B cell (primary cell): ENCODE data around the gene CLASP1. TPM values are rescaled to one million over a fixed set of nuclear protein-coding genes. Genes with fewer than 3 reads are reported as not detected.

Experiments used
- ATAC-seq: fragments of 200-7000 bp; cut with Tn5 transposase; one replicate; pipeline ENCODE4 v1.10.0; 2021; ENCODE audit warnings: low read depth, mild to moderate bottlenecking, moderate number of reproducible peaks, moderate library complexity
- CTCF ChIA-PET: fragments of 350-600 bp; sonication (Branson Sonifier 250); formaldehyde crosslinking; loops from one replicate; lab custom pipeline; 2021; ENCODE audit warnings: antibody characterized with exemption, inconsistent platforms; lab: Charles Lee
- POLR2A ChIA-PET: fragments of 350-600 bp; sonication (Branson Sonifier 250); formaldehyde crosslinking; loops from one replicate; lab custom pipeline; 2021; ENCODE audit warnings: antibody characterized with exemption; lab: Charles Lee
- DNase-seq: peaks from one replicate; pipeline ENCODE4 v3.0.0; 2013
- H2AFZ ChIP-seq: 2 replicates; pipeline ENCODE4 v1.6.1; 2012; ENCODE audit warnings: mild to moderate bottlenecking, low read depth, low read length; ENCODE audit not compliant: insufficient read depth, poor library complexity, severe bottlenecking
- H3K27ac ChIP-seq, 2 donors: 1 replicate in 1 of 2; 2 replicates in 1 of 2; pipeline ENCODE4 v1.5.1; 2012 to 2013; ENCODE audit warnings: low read length in 2 of 2, mild to moderate bottlenecking in 2 of 2, moderate library complexity in 1 of 2
- H3K27me3 ChIP-seq, 4 experiments: fragments of 200-600 bp in 1 of 4; sonication (generic) in 1 of 4; replicated peaks in 1 of 4; 1 replicate in 2 of 4; 2 replicates in 2 of 4; pipeline versions ENCODE4 v1.6.1 to v1.7.0; 2013 to 2016; ENCODE audit warnings: low read length in 3 of 4, mild to moderate bottlenecking in 2 of 4, mixed read lengths in 1 of 4, moderate library complexity in 1 of 4; ENCODE audit not compliant: insufficient read depth in 4 of 4, control insufficient read depth in 3 of 4; ENCODE audit errors: control extremely low read depth in 1 of 4
- H3K36me3 ChIP-seq, 2 experiments: replicated peaks in 1 of 2; 1 replicate in 1 of 2; 2 replicates in 1 of 2; pipeline versions ENCODE4 v1.6.1 to v1.7.1; 2013; ENCODE audit warnings: low read length in 1 of 2; ENCODE audit not compliant: insufficient read depth in 2 of 2, control insufficient read depth in 1 of 2; ENCODE audit errors: control extremely low read depth in 1 of 2, extremely low read depth in 1 of 2
- H3K4me1 ChIP-seq, 2 donors: fragments of 200-600 bp in 1 of 2; sonication (generic) in 1 of 2; 1 replicate in 1 of 2; 2 replicates in 1 of 2; pipeline versions ENCODE4 v1.5.1 to v1.6.1; 2013 to 2017; ENCODE audit warnings: low read length in 2 of 2; ENCODE audit not compliant: control insufficient read depth in 2 of 2, insufficient read depth in 2 of 2
- H3K4me2 ChIP-seq: replicated peaks from 2 replicates; pipeline ENCODE3; 2012; ENCODE audit warnings: mild to moderate bottlenecking, low read depth, low read length; ENCODE audit not compliant: poor library complexity, severe bottlenecking
- H3K4me3 ChIP-seq, 5 experiments: fragments of 200-600 bp in 1 of 5; sonication (generic) in 1 of 5; 1 replicate in 3 of 5; 2 replicates in 2 of 5; pipeline versions ENCODE4 v1.5.1 to v1.7.0; 2011 to 2016; ENCODE audit warnings: low read length in 4 of 5, mild to moderate bottlenecking in 4 of 5, low read depth in 2 of 5, control low read depth in 1 of 5, moderate library complexity in 1 of 5; ENCODE audit not compliant: insufficient read depth in 1 of 5; ENCODE audit errors: control extremely low read depth in 1 of 5, extremely low read depth in 1 of 5
- H3K79me2 ChIP-seq: fragments of 200-600 bp; sonication (generic); one replicate; pipeline ENCODE4 v1.6.0; 2016; ENCODE audit warnings: low read length; ENCODE audit not compliant: control insufficient read depth, insufficient read depth
- H3K9ac ChIP-seq: fragments of 200-600 bp; sonication (generic); 2 replicates; pipeline ENCODE4 v1.6.1; 2017; ENCODE audit warnings: mild to moderate bottlenecking, low read length, moderate library complexity
- H3K9me3 ChIP-seq, 3 donors: one replicate each; pipeline versions ENCODE4 v1.6.1 to v1.7.1; 2013; ENCODE audit warnings: low read length in 2 of 3; ENCODE audit not compliant: control insufficient read depth in 2 of 3, insufficient read depth in 1 of 3; ENCODE audit errors: control extremely low read depth in 1 of 3
- H4K20me1 ChIP-seq: 2 replicates; pipeline ENCODE4 v1.6.0; 2012; ENCODE audit warnings: mild to moderate bottlenecking, low read length; ENCODE audit not compliant: insufficient read depth, control insufficient read depth, poor library complexity, severe bottlenecking
- H3K27ac Mint-ChIP-seq: one replicate; pipeline ENCODE4 v1.8.0; 2021; ENCODE audit warnings: mixed read lengths
- H3K27me3 Mint-ChIP-seq: one replicate; pipeline ENCODE4 v1.8.0; 2021; ENCODE audit warnings: mixed read lengths
- H3K4me1 Mint-ChIP-seq: one replicate; pipeline ENCODE4 v1.8.0; 2021; ENCODE audit warnings: mixed read lengths
- H3K4me3 Mint-ChIP-seq: one replicate; pipeline ENCODE4 v1.8.0; 2021; ENCODE audit warnings: mixed read lengths
- H3K9me3 Mint-ChIP-seq: one replicate; pipeline ENCODE4 v1.8.0; 2022; ENCODE audit warnings: mixed read lengths; ENCODE audit not compliant: insufficient read depth
- EZH2 ChIP-seq: IDR thresholded peaks from 2 replicates; pipeline ENCODE4 v1.6.1; 2012; ENCODE audit warnings: borderline replicate concordance, low read depth, mild to moderate bottlenecking, moderate library complexity, low read length; ENCODE audit not compliant: insufficient read depth, poor library complexity, severe bottlenecking
- WGBS: methylation state at CpG from one replicate; pipeline ENCODE4 v1.1.5; 2013; ENCODE audit warnings: missing lambda C conversion rate; ENCODE audit not compliant: insufficient coverage; 5-methylcytosine and 5-hydroxymethylcytosine counted together
- intact Hi-C: fragments of 100-400 bp; cut with micrococcal nuclease; formaldehyde crosslinking; loops from one replicate; pipeline ENCODE4 v1.10.0; 2022
- polyA plus RNA-seq: library from polyadenylated mRNA; depleted of rRNA; stranded (reverse); fragments of >200 nt; gene quantifications from 2 replicates; pipeline ENCODE4 v1.2.3, GENCODE V29; 2012
- total RNA-seq, 2 donors: library from RNA; stranded (reverse); fragments of 120-200 nt in 1 of 2; gene quantifications; 1 replicate in 1 of 2; 2 replicates in 1 of 2; pipeline versions ENCODE4 v1.2.3 to v1.2.4, GENCODE V29; 2013 to 2022
- TF ChIP-seq, protein P1 (sequence below): fragments of 200-600 bp; IDR thresholded peaks from one replicate; pipeline ENCODE4 v1.8.0; 2022; ENCODE audit warnings: antibody characterized with exemption, mild to moderate bottlenecking

The CLASP1 gene
- total and polyA plus RNA-seq, 2 donors (not counting 1 experiment from before 2014, with no cell fraction given): 8.7 to 88.0 TPM

DNA sequence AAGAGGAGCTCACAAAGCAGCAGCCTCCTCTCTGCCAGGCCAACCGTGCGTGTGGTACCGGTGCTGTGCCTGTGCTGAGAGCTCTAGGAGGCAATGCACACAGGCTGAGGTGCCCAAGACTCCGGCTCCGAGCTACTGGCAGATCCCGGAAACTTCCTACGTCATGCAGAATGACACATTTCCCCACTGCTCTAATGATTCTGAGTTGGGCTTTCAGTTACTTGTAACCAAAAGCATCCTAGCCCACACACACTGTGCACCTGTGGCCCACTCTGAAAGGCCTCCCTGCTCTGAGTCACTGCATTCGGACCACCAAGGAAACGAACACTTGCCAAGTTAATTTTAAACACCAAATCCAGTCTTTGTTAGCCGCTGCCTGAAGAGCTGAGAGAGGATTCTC lies 127.9 kb downstream of the CLASP1 start:
- Histone ChIP-seq H3K27ac (no peak overlapping the region), H3K79me2 (peaks cover 13% of the 10 kb centered on the region), H4K20me1 (peaks cover 5% of the 10 kb centered on the region), H3K36me3 (peaks cover 3 to 52% of the 10 kb centered on the region in 2 experiments), H3K27me3 (no peaks in the 10 kb centered on the region), H3K4me1 (no peaks in the 10 kb centered on the region), H3K4me2 (no peak overlapping the region), H3K4me3 (no peak overlapping the region), H2AFZ (no peak overlapping the region), H3K9ac (no peak overlapping the region), H3K9me3 (no peaks in the 10 kb centered on the region)
- Mint-ChIP-seq H3K27me3 (no peaks in the 10 kb centered on the region), H3K27ac (no peak overlapping the region), H3K9me3 (no peaks in the 10 kb centered on the region), H3K4me1 (no peaks in the 10 kb centered on the region), H3K4me3 (no peak overlapping the region)
- DNase-seq (no peak), ATAC-seq (no peak)
- WGBS: 99% methylated on average over 8 of the region's 10 CpGs
- TF ChIP-seq, protein P1, sequence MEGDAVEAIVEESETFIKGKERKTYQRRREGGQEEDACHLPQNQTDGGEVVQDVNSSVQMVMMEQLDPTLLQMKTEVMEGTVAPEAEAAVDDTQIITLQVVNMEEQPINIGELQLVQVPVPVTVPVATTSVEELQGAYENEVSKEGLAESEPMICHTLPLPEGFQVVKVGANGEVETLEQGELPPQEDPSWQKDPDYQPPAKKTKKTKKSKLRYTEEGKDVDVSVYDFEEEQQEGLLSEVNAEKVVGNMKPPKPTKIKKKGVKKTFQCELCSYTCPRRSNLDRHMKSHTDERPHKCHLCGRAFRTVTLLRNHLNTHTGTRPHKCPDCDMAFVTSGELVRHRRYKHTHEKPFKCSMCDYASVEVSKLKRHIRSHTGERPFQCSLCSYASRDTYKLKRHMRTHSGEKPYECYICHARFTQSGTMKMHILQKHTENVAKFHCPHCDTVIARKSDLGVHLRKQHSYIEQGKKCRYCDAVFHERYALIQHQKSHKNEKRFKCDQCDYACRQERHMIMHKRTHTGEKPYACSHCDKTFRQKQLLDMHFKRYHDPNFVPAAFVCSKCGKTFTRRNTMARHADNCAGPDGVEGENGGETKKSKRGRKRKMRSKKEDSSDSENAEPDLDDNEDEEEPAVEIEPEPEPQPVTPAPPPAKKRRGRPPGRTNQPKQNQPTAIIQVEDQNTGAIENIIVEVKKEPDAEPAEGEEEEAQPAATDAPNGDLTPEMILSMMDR: no peak
- POLR2A ChIA-PET: interaction anchor here (0.6 kb wide), 1 partner anchor 81 kb away, joined by 8 read pairs; no protein-coding TSS in a partner anchor
- CTCF ChIA-PET: interaction anchor here (1.4 kb wide), 1 partner anchor 197 kb away, joined by 3 read pairs; no protein-coding TSS in a partner anchor
- intact Hi-C loops: no loop called here

DNA sequence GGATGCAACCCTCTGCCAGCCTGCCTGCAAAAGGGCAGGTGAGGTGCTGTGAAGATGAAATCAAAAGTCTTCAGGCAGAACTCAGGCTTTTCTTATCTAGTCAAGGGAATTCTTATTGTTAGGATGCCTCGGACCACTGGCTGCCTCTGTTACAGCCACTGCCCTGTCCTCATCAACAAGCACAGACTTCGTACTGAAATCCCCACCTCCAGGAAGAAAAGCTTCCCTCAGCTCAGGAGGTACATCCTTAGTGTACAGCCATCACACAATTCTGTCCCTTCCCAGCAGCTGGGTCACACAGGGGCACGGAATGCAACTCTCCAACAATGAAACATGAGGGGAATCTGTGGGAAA lies 128.6 kb downstream of the CLASP1 start:
- Histone ChIP-seq H4K20me1 (no peaks in the 10 kb centered on the region), H3K9me3 (no peaks in the 10 kb centered on the region), H3K27me3 (no peaks in the 10 kb centered on the region), H3K79me2 (peaks cover 7% of the 10 kb centered on the region), H2AFZ (no peak overlapping the region), H3K4me3 (no peak overlapping the region), H3K9ac (no peak overlapping the region), H3K36me3 (peaks cover 6 to 48% of the 10 kb centered on the region in 2 experiments), H3K4me2 (no peak overlapping the region), H3K27ac (no peak overlapping the region), H3K4me1 (no peaks in the 10 kb centered on the region)
- Mint-ChIP-seq H3K27ac (no peak overlapping the region), H3K4me3 (no peak overlapping the region), H3K27me3 (no peaks in the 10 kb centered on the region), H3K9me3 (no peaks in the 10 kb centered on the region), H3K4me1 (no peaks in the 10 kb centered on the region)
- TF ChIP-seq, protein P1: no peak
- no peak for TF ChIP-seq EZH2
- POLR2A ChIA-PET: interaction anchor here (0.6 kb wide), 1 partner anchor 80 kb away, joined by 8 read pairs; no protein-coding TSS in a partner anchor
- DNase-seq: no peak
- CTCF ChIA-PET: no interaction called here
- intact Hi-C loops: no loop called here
- ATAC-seq: no peak
- WGBS: no CpG with 5 or more reads among the region's 3 CpGs
